Choroid plexus epithelial cell (primary cell): ENCODE results near the gene HIVEP3.

Source experiments
- DNase-seq: peaks from one replicate; pipeline ENCODE4 v3.0.0-alpha.2; 2010; ENCODE audit warnings: low read depth
- H3K4me3 ChIP-seq: 2 replicates; pipeline ENCODE4 v1.5.1; 2011; ENCODE audit warnings: low read depth, mild to moderate bottlenecking, control low read depth, low read length, moderate library complexity
- CTCF ChIP-seq: conservative IDR thresholded peaks from 2 replicates; pipeline ENCODE4 v1.5.1; 2011; ENCODE audit warnings: low read depth, mild to moderate bottlenecking, control low read depth, inconsistent platforms, low read length, moderate library complexity

The HIVEP3 gene

GRCh38 chr1:41822866-41823265, 95.9 kb downstream of the HIVEP3 start:
- no peak for TF ChIP-seq CTCF
- no peak overlapping the region for H3K4me3 ChIP-seq
- DNase-seq: no peak

- DNase-seq: no peak
- H3K4me3 ChIP-seq: no peak overlapping the region
- TF ChIP-seq CTCF: no peak
Observed at GRCh38 chr1:41819843-41820242, 98.9 kb downstream of the HIVEP3 start.

- DNase-seq: no peak
- no peak for TF ChIP-seq CTCF
- H3K4me3 ChIP-seq: no peak overlapping the region
Observed at GRCh38 chr1:41819069-41819468, 99.7 kb downstream of the HIVEP3 start.

GRCh38 chr1:41816061-41816460, 102.7 kb downstream of the HIVEP3 start:
- DNase-seq: no peak
- H3K4me3 ChIP-seq: no peak overlapping the region
- no peak for TF ChIP-seq CTCF

- no peak for DNase-seq
- no peak for TF ChIP-seq CTCF
- no peak overlapping the region for H3K4me3 ChIP-seq
Observed at GRCh38 chr1:41813755-41814745, 104.7 kb downstream of the HIVEP3 start.

GRCh38 chr1:41813226-41813625, 105.5 kb downstream of the HIVEP3 start:
- no peak for TF ChIP-seq CTCF
- no peak for DNase-seq

GRCh38 chr1:41812453-41812852, 106.3 kb downstream of the HIVEP3 start:
- peak; percentile 90 for DNase-seq
- no peak overlapping the region for H3K4me3 ChIP-seq
- no peak for TF ChIP-seq CTCF

More at GRCh38 chr1:41813226-41813625, 105.5 kb downstream of the HIVEP3 start:
- H3K4me3 ChIP-seq: no peak overlapping the region
